DMS79 treated with DMSO at 0.1 percent for 48 hours (cell line): Measurements from ENCODE around the gene STMND1.

Source experiments
- DNase-seq: peaks from one replicate; lab custom pipeline; 2025; lab: John Stamatoyannopoulos, UW

Gene STMND1

GRCh38 chr6:17165383-17165782, 63.5 kb downstream of the STMND1 start:
- DNase-seq, result no peak

GRCh38 chr6:17167327-17167979, 65.6 kb downstream of the STMND1 start:
- no peak for DNase-seq

- DNase-seq, result no peak
Observed at GRCh38 chr6:17169291-17169690, 67.4 kb downstream of the STMND1 start.

- no peak for DNase-seq
Observed at GRCh38 chr6:17169711-17170110, 67.9 kb downstream of the STMND1 start.

GRCh38 chr6:17172836-17173470, 71.1 kb downstream of the STMND1 start:
- DNase-seq, result no peak

- DNase-seq, result no peak
Observed at GRCh38 chr6:17178326-17178725, 76.5 kb downstream of the STMND1 start.

- DNase-seq, result no peak
Observed at GRCh38 chr6:17178754-17179529, 77.1 kb downstream of the STMND1 start.

GRCh38 chr6:17179530-17180073, 77.8 kb downstream of the STMND1 start:
- no peak for DNase-seq
